Hypothalamus (tissue), 51 donors: ENCODE data around the gene FZD2.

Experiments
- DNase-seq, 51 donors: peaks; one replicate each; lab custom pipeline; 2025; lab: John Stamatoyannopoulos, UW

Gene FZD2

DNA sequence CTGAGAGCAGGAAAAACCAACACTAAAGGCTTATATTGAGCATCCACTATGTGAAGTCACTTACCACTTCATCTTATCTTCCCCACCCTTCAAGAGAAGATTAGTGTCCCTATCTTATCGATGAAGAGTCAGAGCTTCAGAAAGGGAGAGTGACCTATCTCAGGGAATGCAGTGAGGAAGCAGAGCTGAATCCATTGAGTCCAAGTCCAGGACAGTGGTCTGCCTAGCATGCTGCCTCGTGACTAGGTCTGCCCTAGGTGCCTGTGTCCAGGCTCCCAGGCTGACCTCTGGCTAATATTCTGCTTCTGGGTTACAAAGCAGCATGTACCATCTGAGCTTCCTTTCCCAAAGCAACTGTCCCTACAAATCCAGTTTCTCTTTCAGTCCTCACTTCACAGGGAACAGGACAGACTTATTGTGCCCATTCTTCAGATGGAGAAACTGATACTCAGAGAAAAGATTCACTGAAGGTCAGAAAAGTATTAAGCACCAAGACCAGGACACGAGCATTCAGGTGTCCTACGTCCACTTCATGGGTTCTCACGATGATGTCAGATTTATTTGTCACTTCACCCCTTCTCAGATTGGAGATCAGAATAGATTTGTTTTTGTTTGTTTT is 13.3 kb upstream of the FZD2 start:
- no peak for DNase-seq

DNA sequence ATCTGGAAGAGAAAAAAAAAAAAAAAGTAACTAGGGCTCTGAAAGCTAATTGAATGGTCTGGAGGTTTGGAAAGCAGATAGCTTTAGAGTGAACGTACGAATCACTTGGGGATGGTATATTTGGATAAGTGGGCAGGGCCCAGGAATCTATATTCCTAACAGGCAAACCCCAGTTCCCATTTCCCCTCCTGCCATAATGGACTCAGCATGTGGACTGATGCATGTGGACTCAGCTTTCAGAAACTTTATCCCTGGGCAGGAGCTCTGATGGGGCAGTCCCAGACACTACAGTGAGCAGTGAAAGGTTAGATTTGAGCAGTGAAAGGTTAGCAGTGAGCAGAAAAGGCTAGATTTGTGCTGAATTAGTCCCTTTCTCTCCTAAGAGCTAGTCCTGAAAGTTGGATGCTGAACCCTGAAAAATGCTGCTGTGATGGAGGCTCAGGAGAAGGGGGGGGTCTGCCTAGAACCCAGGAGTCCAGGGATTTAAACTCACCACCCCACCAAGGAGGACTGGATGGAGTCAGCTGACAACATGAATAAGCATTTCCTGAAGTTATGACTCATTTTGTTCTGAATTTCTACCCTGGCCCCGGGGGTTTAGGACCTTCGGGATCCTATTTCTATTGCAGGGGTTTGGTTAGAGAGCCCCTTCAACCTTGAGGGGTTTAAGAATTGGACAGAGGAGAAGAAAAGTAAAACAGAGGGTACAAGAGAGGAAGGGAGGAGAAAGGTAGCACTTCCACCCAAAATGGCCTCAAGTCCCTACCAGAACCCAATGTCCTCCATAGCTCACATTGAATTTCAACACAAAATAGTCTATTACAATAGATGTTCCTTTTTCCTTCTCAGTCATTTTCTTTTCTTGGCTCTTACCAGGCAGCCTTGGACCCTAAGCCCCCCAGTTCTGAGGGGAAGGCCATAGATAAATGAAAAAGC is 10.3 kb upstream of the FZD2 start:
- DNase-seq = no peak

DNA sequence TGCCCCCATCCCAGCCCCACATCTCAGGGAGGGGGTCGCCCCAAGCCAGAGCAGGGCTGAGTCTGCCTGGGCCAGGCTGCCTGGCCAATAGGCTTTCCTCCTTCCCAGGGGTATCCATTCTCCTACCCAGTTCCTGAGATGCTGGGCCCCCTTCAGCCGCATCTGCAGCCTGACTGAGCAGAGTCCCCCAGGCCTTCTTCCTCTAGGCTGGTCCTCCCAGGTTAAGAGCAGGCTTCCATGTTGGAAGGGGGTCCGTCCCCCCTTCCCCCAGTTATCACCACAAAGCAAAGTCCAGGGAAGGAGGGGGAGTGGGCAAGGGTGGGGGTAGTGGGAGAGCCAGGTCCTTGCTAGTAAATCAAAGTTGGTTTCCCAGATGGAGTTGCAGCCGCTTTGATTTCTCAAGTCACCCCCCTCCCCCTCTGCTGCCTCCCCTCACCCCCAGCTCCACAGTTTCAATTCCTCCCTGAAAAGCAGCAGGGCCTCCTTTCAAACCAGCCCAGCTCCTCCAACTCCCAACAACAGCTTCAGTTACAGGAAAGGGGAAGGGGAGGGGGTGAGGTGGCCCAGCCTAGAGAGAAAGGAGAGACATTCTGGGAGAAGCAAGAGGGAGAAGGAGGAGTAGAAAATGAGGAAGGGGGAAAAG is 9.5 kb upstream of the FZD2 start:
- DNase-seq = peak in 8 of 51 donors; percentile 7 to 27 (median 12)

DNA sequence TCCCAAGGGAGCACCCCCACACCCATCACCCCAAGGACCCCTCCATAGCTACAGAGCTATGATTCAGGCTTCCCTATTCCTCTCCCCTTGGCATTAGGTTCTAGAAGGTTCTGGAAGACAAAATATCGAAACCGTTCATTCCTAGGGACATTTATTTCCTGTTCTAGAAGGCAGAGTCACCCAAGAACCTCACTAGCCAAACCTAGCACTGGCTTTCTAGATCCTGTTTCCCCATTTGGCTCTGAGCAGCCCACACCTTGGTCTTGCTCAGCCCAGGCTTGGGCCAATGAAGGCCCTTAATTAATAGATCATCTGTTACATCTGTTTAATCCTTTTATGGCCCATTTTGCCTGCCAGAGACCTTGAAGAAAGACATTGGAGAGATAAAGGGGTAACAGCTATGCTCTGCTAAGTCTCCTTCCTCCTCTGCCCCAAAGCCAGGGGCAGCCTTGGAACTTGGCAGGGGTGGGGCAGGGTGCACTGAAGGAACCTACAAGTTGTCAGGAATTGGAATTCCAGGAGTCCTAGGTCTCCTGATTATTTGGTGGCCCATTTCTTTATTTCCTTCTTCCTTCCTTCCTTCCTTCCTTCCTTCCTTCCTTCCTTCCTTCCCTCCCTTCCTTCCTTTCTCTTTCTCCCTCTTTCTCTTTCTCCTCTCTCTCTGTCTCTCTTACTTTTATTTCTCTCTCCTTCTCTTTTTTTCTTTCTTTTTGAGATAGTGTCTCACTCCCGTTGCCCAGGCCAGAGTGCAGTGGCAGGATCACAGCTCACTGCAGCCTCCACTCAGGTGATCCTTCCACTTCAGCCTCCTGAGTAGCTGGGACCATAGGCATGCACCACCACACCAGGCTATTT is 8.7 kb upstream of the FZD2 start:
- DNase-seq = no peak

DNA sequence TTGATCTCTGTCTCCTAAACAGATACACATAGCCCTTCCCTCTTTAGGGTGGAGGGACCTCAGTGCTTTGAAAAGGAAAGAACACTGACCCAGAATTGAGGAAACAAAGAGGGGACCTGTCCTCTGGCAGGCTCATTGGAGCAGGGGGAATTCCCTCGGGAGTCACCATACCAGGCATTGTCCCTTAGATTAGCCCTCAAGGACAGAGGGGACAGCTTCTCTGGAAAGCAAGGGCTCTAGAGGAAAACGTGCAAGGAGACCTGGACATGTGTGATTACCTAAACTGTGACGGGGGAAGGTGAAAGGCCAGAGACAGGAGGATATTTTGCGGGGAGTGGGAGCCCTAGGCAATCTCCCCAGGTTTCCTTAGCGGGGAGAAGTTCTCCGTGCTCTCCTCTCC is 7.6 kb upstream of the FZD2 start:
- DNase-seq = no peak

DNA sequence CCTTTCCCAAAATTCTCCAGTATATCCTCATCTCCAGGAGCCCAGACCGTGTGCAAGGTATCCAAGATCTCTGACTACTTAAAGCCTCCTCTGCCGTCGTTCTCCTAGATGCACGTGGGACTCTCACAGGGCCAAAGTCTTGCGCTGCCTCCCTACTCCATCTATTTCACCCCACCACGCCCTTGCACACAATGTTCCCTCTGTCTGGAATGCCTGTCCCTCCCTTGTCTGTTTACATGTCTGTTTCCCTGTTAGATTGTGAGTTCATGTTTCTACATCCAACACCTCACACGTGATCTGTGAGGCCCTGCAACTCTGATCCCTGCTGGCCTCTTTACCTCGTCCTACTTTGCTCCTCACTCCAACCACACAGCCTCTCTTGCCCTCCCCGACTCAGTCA is 4.9 kb upstream of the FZD2 start:
- DNase-seq = no peak

DNA sequence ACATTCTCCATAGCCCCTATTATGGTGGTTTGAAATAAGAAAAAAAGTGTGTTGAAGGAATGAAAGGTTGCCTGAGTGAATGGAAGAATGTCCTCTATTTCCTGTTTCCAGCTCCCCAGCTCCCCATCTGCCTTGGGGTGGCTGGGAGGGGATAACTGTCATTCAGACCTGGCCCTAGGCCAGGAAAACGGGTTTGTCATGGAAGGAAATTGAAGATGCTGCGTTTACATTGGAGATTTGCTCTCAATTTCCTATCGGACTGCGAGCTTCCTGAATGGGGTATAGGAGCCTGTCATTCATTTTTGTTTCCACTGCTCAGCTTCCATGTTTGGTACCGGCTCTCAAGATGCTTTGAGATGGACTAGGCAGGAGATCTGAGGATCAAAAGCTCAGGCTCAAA is 2.2 kb upstream of the FZD2 start:
- no peak for DNase-seq

DNA sequence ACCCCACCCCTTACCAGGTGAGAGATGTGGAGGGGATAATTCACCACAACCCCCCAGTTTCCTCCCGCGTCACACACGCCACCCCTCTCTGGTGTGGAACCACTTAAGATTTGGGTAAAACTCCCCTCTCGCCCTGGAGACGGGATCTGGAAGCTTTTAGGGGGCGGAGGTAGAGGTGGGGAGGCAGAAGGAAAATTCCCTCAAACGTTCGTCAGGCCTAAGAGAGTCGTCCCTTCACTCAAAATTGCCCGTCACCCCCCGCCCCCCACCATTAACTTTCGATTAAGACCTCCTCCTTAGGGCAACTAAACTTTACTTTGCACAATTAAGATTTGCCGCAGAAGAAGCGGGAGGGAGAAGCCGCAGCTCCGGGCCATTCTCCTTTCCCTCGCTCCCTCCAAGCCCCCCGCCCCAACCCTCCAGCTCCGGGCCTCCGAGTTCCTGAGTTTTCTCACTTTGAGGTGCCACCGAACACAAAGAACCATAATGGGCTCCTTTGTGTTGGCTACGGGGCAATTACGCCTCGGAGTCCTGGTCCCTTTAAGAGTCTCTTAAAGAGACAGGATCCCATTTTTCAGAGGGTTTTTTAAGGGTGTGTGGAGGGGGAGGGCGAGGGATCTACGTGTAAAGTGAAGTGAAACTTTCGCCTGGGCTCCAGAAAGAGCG is 985 bp upstream of the FZD2 start:
- peak in 12 of 51 donors; percentile 5 to 43 (median 14) for DNase-seq

DNA sequence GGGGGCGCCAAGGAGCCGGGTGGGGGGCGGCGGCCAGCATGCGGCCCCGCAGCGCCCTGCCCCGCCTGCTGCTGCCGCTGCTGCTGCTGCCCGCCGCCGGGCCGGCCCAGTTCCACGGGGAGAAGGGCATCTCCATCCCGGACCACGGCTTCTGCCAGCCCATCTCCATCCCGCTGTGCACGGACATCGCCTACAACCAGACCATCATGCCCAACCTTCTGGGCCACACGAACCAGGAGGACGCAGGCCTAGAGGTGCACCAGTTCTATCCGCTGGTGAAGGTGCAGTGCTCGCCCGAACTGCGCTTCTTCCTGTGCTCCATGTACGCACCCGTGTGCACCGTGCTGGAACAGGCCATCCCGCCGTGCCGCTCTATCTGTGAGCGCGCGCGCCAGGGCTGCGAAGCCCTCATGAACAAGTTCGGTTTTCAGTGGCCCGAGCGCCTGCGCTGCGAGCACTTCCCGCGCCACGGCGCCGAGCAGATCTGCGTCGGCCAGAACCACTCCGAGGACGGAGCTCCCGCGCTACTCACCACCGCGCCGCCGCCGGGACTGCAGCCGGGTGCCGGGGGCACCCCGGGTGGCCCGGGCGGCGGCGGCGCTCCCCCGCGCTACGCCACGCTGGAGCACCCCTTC is 484 bp downstream of the FZD2 start:
- DNase-seq = peak in 3 of 51 donors; percentile 4 to 21 (median 16)

DNA sequence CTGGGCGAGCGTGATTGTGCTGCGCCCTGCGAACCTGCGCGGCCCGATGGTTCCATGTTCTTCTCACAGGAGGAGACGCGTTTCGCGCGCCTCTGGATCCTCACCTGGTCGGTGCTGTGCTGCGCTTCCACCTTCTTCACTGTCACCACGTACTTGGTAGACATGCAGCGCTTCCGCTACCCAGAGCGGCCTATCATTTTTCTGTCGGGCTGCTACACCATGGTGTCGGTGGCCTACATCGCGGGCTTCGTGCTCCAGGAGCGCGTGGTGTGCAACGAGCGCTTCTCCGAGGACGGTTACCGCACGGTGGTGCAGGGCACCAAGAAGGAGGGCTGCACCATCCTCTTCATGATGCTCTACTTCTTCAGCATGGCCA is 1.0 kb downstream of the FZD2 start:
- DNase-seq = no peak

DNA sequence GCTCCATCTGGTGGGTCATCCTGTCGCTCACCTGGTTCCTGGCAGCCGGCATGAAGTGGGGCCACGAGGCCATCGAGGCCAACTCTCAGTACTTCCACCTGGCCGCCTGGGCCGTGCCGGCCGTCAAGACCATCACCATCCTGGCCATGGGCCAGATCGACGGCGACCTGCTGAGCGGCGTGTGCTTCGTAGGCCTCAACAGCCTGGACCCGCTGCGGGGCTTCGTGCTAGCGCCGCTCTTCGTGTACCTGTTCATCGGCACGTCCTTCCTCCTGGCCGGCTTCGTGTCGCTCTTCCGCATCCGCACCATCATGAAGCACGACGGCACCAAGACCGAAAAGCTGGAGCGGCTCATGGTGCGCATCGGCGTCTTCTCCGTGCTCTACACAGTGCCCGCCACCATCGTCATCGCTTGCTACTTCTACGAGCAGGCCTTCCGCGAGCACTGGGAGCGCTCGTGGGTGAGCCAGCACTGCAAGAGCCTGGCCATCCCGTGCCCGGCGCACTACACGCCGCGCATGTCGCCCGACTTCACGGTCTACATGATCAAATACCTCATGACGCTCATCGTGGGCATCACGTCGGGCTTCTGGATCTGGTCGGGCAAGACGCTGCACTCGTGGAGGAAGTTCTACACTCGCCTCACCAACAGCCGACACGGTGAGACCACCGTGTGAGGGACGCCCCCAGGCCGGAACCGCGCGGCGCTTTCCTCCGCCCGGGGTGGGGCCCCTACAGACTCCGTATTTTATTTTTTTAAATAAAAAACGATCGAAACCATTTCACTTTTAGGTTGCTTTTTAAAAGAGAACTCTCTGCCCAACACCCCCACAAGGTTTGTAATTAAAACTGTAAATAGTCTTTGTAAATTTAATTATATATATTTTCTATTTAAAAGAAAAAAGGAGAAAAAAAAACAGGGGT is 1.7 kb downstream of the FZD2 start:
- no peak for DNase-seq

DNA sequence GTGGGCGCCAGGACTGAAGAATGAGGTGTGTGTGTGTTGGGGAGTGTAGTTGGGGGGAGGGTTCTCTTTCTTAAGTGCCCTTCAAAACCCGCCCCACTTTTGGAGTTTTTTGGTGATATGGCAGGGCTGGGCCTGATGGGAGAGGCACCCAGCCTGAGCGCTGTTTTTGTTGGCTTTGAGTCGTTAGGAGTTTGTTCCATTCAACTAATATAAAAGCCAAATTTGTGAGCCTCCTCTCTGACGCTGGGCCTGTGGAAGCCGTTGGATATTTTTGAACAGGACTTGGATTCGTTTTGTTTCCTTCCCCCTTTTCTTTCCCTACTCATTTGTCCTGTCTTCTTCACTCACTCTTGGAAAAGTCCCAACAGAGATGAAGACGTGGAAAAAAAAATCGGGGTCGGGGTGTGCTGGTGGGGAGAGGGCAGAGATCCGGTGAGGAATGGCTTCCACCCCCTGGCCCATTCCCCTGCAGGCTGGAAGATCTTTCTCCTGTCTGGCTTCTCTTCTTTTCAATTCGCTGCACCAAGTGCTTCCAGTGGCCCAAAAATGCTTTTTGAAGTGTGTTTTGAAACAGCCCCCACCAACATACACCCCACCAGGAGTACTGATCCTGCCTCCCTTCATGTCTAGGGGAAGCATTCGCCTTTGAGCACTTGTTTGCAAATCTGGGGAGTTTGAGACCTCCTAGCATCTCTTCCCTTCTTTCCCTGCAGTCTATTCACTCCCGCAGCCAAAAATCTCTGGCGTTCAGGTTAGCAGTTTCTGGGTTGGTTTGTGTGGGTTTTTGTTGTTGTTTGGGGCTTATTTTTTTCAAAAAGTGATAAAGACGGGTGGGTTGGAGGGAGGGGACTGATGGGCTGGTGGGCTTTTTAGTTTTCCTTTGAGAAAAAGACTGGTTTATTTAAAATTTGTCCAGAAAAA is 2.6 kb downstream of the FZD2 start:
- DNase-seq = no peak

DNA sequence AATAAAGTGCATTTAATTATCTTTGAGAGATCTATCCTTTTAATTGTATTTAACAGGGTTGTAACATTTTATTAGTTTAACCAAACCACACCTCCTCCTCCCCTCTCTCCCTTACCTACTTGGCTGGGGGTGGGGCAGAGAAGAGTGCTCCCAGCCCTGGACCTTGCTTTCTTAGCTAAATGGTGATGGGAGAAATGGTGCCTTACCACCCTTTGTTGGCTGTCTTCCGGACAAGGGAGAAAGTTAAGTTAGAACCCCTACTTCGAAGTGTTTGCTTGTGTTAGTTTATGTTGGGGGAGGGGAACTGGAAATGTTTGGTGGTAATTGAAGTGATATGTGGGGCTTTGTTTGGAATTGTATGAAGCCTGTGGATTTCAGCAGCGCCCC is 3.9 kb downstream of the FZD2 start:
- DNase-seq = no peak

DNA sequence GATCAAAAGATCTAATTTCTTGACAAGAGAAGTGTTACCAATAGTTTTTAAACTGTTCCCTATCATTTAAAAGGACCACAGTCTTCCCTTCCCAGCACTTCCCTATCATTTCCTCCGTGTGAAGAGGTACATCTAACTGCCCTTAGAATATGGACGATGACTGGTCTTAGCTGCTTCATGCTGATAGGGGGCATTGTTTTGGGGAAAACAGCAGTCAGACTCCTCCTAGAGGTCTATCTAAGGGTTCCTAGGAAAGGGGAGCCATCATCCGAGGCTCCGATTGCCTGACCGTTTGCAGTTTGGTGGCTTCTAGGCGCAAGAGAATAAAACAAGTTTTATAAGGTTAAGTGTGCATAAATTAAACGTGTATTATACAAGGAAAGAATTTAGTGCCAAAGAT is 7.1 kb downstream of the FZD2 start:
- no peak for DNase-seq

DNA sequence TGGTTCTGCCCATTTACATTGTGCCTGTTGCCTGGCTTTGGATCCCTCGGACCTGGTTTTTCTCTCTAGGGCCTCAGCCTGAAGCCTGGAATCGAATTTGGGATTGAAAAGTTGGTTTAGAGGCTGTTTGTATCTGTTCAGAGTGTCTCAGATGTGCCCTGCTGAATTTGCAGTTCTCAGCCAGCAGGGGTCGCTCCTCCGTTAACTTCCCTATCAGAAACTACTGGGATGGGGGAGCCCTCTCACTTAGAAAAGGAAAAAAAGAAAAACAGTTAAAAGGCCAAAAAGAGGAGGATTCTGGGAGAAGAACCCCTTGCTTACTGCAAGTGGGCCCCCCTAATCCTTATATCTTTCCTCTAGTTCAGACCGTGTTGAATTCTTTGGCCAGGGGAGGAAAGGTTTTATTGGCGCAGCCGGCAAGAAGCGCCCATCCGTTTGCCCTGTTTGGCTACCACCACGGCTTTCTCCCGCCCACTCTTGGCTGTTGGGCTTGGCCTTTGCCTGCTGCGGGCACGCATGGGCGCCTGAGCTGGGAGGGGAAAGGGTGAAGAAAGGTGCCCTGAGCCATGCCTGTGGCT is 8.7 kb downstream of the FZD2 start:
- no peak for DNase-seq

DNA sequence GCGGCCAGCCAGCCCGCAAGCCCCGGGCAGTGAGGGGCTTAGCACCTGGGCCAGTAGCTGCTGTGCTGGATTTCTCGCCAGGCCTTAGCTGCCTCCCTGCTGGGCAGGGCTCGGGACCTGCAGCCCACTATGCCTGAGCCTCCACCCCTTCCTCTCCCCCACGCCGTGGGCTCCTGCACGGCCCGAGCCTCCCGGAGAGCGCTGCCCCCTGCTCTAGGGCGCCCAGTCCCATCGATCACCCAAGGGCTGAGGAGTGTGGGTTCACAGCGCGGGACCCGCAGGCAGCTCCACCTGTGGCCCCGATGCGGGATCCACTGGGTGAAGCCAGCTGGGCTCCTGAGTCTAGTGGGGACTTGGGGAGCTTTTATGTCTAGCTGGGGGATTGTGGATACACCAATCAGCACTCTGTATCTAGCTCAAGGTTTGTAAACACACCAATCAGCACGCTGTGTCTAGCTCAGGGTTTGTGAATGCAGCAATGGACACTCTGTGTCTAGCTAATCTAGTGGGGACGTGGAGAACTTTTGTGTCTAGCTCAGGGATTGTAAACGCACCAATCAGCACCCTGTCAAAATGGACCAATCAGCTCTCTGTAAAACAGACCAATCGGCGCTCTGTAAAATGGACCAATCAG is 11.1 kb downstream of the FZD2 start:
- DNase-seq = peak in 1 of 51 donors; percentile 0
